Liver (tissue), 9 donors: ENCODE data around the gene C10orf143. TPM values are rescaled to one million over a fixed set of nuclear protein-coding genes. Genes with fewer than 3 reads are reported as not detected.

Source experiments
- DNase-seq: peaks from one replicate; pipeline ENCODE4 v3.0.0-alpha.2; 2017; ENCODE audit warnings: low spot score
- H3K27ac ChIP-seq, 2 donors: one replicate each; pipeline ENCODE4 v1.7.0; 2013; ENCODE audit warnings: inconsistent platforms in 2 of 2, low read length in 2 of 2, control low read depth in 1 of 2, low read depth in 1 of 2, mild to moderate bottlenecking in 1 of 2
- H3K27me3 ChIP-seq, 4 donors: one replicate each; pipeline versions ENCODE4 v1.6.1 to v1.7.0; 2013; ENCODE audit warnings: low read length in 3 of 4, inconsistent platforms in 1 of 4, mild to moderate bottlenecking in 1 of 4, moderate library complexity in 1 of 4; ENCODE audit not compliant: control insufficient read depth in 4 of 4, insufficient read depth in 4 of 4
- H3K36me3 ChIP-seq, 4 donors: one replicate each; pipeline versions ENCODE4 v1.6.1 to v1.7.0; 2013; ENCODE audit warnings: low read length in 3 of 4, mild to moderate bottlenecking in 3 of 4, low read depth in 1 of 4, moderate library complexity in 1 of 4; ENCODE audit not compliant: control insufficient read depth in 4 of 4, insufficient read depth in 3 of 4
- H3K4me1 ChIP-seq, 4 donors: one replicate each; pipeline versions ENCODE4 v1.6.1 to v1.7.0; 2013; ENCODE audit warnings: low read length in 3 of 4, mild to moderate bottlenecking in 3 of 4, moderate library complexity in 1 of 4; ENCODE audit not compliant: control insufficient read depth in 4 of 4, insufficient read depth in 4 of 4
- H3K4me3 ChIP-seq, 3 donors: one replicate each; pipeline versions ENCODE4 v1.6.1 to v1.7.0; 2013; ENCODE audit warnings: low read length in 3 of 3, control low read depth in 1 of 3, low read depth in 1 of 3, mild to moderate bottlenecking in 1 of 3
- H3K9ac ChIP-seq, 2 donors: one replicate each; pipeline ENCODE4 v1.7.0; 2013; ENCODE audit warnings: low read length in 2 of 2, mild to moderate bottlenecking in 2 of 2, moderate library complexity in 2 of 2, control low read depth in 1 of 2, low read depth in 1 of 2
- H3K9me3 ChIP-seq, 4 donors: one replicate each; pipeline versions ENCODE4 v1.6.1 to v1.7.0; 2013; ENCODE audit warnings: low read length in 3 of 4; ENCODE audit not compliant: control insufficient read depth in 4 of 4
- ATF3 ChIP-seq: IDR thresholded peaks from 2 replicates; pipeline ENCODE4 v1.6.1; 2016; ENCODE audit warnings: antibody characterized with exemption
- CTCF ChIP-seq: fragments of 150-350 bp; IDR thresholded peaks from 2 replicates; pipeline ENCODE4 v1.5.1; 2017; ENCODE audit warnings: improper control_type of control experiment, low read depth, low read length; ENCODE audit not compliant: missing input control
- EGR1 ChIP-seq, 2 donors: IDR thresholded peaks; 2 replicates each; pipeline ENCODE4 v1.6.1; 2016 to 2018; ENCODE audit warnings: antibody characterized with exemption in 2 of 2, low read depth in 2 of 2
- FOXA1 ChIP-seq: IDR thresholded peaks from 2 replicates; pipeline ENCODE4 v1.6.1; 2016; ENCODE audit warnings: antibody characterized with exemption
- FOXA2 ChIP-seq: IDR thresholded peaks from 2 replicates; pipeline ENCODE4 v1.6.1; 2016; ENCODE audit warnings: antibody characterized with exemption
- GABPA ChIP-seq, 2 donors: IDR thresholded peaks in 1 of 2; conservative IDR thresholded peaks in 1 of 2; 2 replicates each; pipeline ENCODE4 v1.6.1; 2016; ENCODE audit warnings: antibody characterized with exemption in 2 of 2, mild to moderate bottlenecking in 1 of 2, moderate library complexity in 1 of 2
- HNF4A ChIP-seq, 2 donors: conservative IDR thresholded peaks; 2 replicates each; pipeline ENCODE4 v1.6.1; 2016; ENCODE audit warnings: antibody characterized with exemption in 2 of 2, mild to moderate bottlenecking in 2 of 2
- HNF4G ChIP-seq: IDR thresholded peaks from 2 replicates; pipeline ENCODE4 v1.6.1; 2016; ENCODE audit warnings: antibody characterized with exemption
- JUND ChIP-seq, 2 donors: IDR thresholded peaks; 2 replicates each; pipeline ENCODE4 v1.6.1; 2016; ENCODE audit warnings: antibody characterized with exemption in 2 of 2
- MAX ChIP-seq: IDR thresholded peaks from 2 replicates; pipeline ENCODE4 v1.6.1; 2016; ENCODE audit warnings: antibody characterized with exemption
- RAD21 ChIP-seq, 2 donors: IDR thresholded peaks; 2 replicates each; pipeline ENCODE4 v1.6.1; 2016; ENCODE audit warnings: antibody characterized with exemption in 2 of 2, mild to moderate bottlenecking in 2 of 2
- REST ChIP-seq: IDR thresholded peaks from 2 replicates; pipeline ENCODE4 v1.6.1; 2016; ENCODE audit warnings: antibody characterized with exemption, mild to moderate bottlenecking
- RXRA ChIP-seq, 2 donors: IDR thresholded peaks; 2 replicates each; pipeline ENCODE4 v1.6.1; 2017 to 2018; ENCODE audit warnings: antibody characterized with exemption in 2 of 2, mild to moderate bottlenecking in 1 of 2
- SP1 ChIP-seq: IDR thresholded peaks from 2 replicates; pipeline ENCODE4 v1.6.1; 2018; ENCODE audit warnings: antibody characterized with exemption, mild to moderate bottlenecking
- TAF1 ChIP-seq: conservative IDR thresholded peaks from 2 replicates; pipeline ENCODE4 v1.6.1; 2016; ENCODE audit warnings: antibody characterized with exemption, mild to moderate bottlenecking
- YY1 ChIP-seq: IDR thresholded peaks from 2 replicates; pipeline ENCODE4 v1.6.1; 2016; ENCODE audit warnings: antibody characterized with exemption, mild to moderate bottlenecking
- ZBTB33 ChIP-seq: IDR thresholded peaks from 2 replicates; pipeline ENCODE4 v1.6.1; 2016; ENCODE audit warnings: antibody characterized with exemption
- WGBS: extraction: QIAGEN DNeasy Blood & Tissue Kit; methylation state at CpG from one replicate; pipeline ENCODE4 v1.1.7; 2013; 5-methylcytosine and 5-hydroxymethylcytosine counted together
- polyA plus RNA-seq, 2 donors: library from polyadenylated mRNA; stranded (reverse) in 1 of 2; unstranded in 1 of 2; fragments of 200-250 nt in 1 of 2; fragments of >200 nt in 1 of 2; fragmentation: Nextera tagmentation in 1 of 2; extraction: Ambion mirVana in 1 of 2; gene quantifications; one replicate each; pipeline versions ENCODE4 v1.2.1 to v1.2.3, GENCODE V29; 2013 to 2015
- total RNA-seq, 2 donors: library from RNA; depleted of rRNA; stranded (reverse); fragments of >200 nt; gene quantifications; one replicate each; pipeline ENCODE4 v1.2.3, GENCODE V29; 2014
- donor health status: healthy.
- donor health status: healthy.
- donor health status: healthy.
- donor health status: healthy.
- donor health status: healthy.

C10orf143 gene
- total and polyA plus RNA-seq, 4 donors, result 0.14 to 2.7 (median 1.2) TPM

GRCh38 chr10:130022086-130022485, 88.5 kb downstream of the C10orf143 start:
- no peaks in the 10 kb centered on the region for H3K9me3 ChIP-seq

More at GRCh38 chr10:130022086-130022485, 88.5 kb downstream of the C10orf143 start:
- Histone ChIP-seq H3K36me3 (no peaks in the 10 kb centered on the region), H3K4me1 (no peaks in the 10 kb centered on the region), H3K27ac (no peak overlapping the region), H3K4me3 (no peak overlapping the region), H3K27me3 (no peaks in the 10 kb centered on the region), H3K9ac (no peak overlapping the region)
- 85% methylated on average over 6 of the region's 6 CpGs for WGBS
- no peak for TF ChIP-seq FOXA1
- no peak for TF ChIP-seq RXRA (IDR thresholded peaks at IDR 0.05)
- no peak for TF ChIP-seq MAX
- TF ChIP-seq TAF1, result no peak
- TF ChIP-seq EGR1 (IDR thresholded peaks at IDR 0.05; ENCODE audit: low read depth in 2 of 2), result no peak
- no peak for TF ChIP-seq FOXA2
- no peak for TF ChIP-seq GABPA (IDR thresholded peaks at IDR 0.05 in 1 of 2, conservative IDR thresholded peaks at IDR 0.05 in 1 of 2)
- TF ChIP-seq REST, result no peak
- TF ChIP-seq HNF4A (conservative IDR thresholded peaks at IDR 0.05), result no peak
- no peak for TF ChIP-seq YY1
- TF ChIP-seq CTCF, result no peak
- TF ChIP-seq SP1, result no peak
- TF ChIP-seq HNF4G, result no peak
- TF ChIP-seq ATF3, result no peak
- TF ChIP-seq ZBTB33, result no peak
- no peak for TF ChIP-seq RAD21 (IDR thresholded peaks at IDR 0.05)
- TF ChIP-seq JUND (IDR thresholded peaks at IDR 0.05), result no peak
- no peak for DNase-seq
